Glomerular endothelial cell (primary cell): ENCODE data around the gene ATP2B1. TPM values are rescaled to one million over a fixed set of nuclear protein-coding genes. Genes with fewer than 3 reads are reported as not detected.
"Not testable (repeated sequence)": the region's sequence is repeated elsewhere in the genome, so short reads cannot be mapped to it uniquely, and the experiment has no call there.

Experiments used
- DNase-seq: peaks from one replicate; pipeline ENCODE4 v3.0.0-alpha.2; 2011; ENCODE audit warnings: low read depth, low spot score; ENCODE audit errors: extremely low read depth
- total RNA-seq: library from RNA; depleted of rRNA; stranded (reverse); fragments of >200 nt; gene quantifications from 2 replicates; pipeline ENCODE4 v1.2.3, GENCODE V29; 2015

ATP2B1 gene
- total RNA-seq, 1 donor from 2014 or later = 37.0 TPM

GRCh38 chr12:89717759-89718523 is 9.3 kb upstream of the ATP2B1 start:
- DNase-seq = no peak

- no peak for DNase-seq
Observed at GRCh38 chr12:89712706-89713105, 4.1 kb upstream of the ATP2B1 start.

- DNase-seq = no peak
Observed at GRCh38 chr12:89710873-89711750, 2.5 kb upstream of the ATP2B1 start.

- DNase-seq = no peak
Observed at GRCh38 chr12:89709995-89710872, 1.6 kb upstream of the ATP2B1 start.

- peak; percentile 73 for DNase-seq
Observed at GRCh38 chr12:89709157-89709994, 738 bp upstream of the ATP2B1 start.

- DNase-seq = no peak
Observed at GRCh38 chr12:89707703-89708564, 704 bp downstream of the ATP2B1 start.

GRCh38 chr12:89706986-89707702 is 1.5 kb downstream of the ATP2B1 start:
- no peak for DNase-seq

GRCh38 chr12:89706551-89706950 is 2.1 kb downstream of the ATP2B1 start:
- DNase-seq = no peak

GRCh38 chr12:89704457-89704856 is 4.2 kb downstream of the ATP2B1 start:
- DNase-seq = no peak

- no peak for DNase-seq
Observed at GRCh38 chr12:89703768-89704167, 4.9 kb downstream of the ATP2B1 start.

GRCh38 chr12:89702503-89702902 is 6.1 kb downstream of the ATP2B1 start:
- no peak for DNase-seq

GRCh38 chr12:89701606-89702206 is 6.9 kb downstream of the ATP2B1 start:
- no peak for DNase-seq

- no peak for DNase-seq
Observed at GRCh38 chr12:89700191-89700810, 8.3 kb downstream of the ATP2B1 start.

- DNase-seq = no peak
Observed at GRCh38 chr12:89698607-89699006, 10.0 kb downstream of the ATP2B1 start.

- DNase-seq = not testable (repeated sequence)
Observed at GRCh38 chr12:89697728-89698127, 10.9 kb downstream of the ATP2B1 start.

- DNase-seq = no peak
Observed at GRCh38 chr12:89697296-89697695, 11.3 kb downstream of the ATP2B1 start.

- no peak for DNase-seq
Observed at GRCh38 chr12:89695830-89696229, 12.8 kb downstream of the ATP2B1 start.

- DNase-seq = no peak
Observed at GRCh38 chr12:89695100-89695499, 13.5 kb downstream of the ATP2B1 start.
